GM19452 (cell line): ENCODE data around the gene APMAP.
"Not testable (repeated sequence)": the region's sequence is repeated elsewhere in the genome, so short reads cannot be mapped to it uniquely, and the experiment has no call there.

ENCODE experiments used
- ATAC-seq: cut with Tn5 transposase; IDR thresholded peaks from one replicate; pipeline ENCODE4 v1.9.1; 2021; ENCODE audit not compliant: unreplicated experiment

APMAP gene

DNA sequence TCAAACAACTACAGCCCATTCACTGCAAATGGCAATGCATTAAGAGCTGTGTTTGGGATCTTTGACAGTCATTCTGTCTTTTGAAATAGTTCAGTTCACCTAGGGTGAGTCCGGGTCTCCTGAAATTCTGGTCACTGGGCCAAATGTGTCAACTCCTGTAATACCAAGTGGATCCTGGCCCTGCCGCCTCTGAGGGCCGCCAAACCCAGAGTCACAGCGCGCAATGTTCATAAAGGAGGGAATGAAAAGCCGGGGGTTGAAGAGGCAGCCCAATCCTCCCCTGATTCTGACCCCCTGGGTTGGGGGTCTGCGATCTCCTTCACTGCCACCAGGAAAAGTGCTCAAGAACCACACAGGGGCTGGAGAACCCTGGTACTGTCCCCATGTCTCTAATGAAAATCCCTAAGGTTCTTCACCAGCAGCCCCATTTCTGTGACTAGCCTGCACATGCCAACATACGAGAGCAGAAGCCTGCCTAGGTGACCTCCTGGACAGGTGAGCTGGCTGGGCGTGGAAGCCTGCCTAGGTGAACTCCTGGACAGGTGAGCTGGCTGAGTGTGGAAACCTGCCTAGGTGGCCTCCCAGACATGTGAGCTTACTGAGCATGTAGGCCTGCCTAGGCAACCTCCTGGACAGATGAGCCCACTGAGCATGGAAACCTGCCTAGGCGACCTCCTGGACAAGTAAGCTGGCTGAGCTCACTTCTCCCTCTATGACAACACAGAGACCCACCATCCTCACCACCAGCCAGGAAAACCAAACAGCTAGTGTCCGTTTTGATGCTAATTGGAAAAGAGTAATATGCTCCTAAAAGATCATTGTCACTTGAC, 16.1 kb upstream of the APMAP start:
- ATAC-seq, result no peak

DNA sequence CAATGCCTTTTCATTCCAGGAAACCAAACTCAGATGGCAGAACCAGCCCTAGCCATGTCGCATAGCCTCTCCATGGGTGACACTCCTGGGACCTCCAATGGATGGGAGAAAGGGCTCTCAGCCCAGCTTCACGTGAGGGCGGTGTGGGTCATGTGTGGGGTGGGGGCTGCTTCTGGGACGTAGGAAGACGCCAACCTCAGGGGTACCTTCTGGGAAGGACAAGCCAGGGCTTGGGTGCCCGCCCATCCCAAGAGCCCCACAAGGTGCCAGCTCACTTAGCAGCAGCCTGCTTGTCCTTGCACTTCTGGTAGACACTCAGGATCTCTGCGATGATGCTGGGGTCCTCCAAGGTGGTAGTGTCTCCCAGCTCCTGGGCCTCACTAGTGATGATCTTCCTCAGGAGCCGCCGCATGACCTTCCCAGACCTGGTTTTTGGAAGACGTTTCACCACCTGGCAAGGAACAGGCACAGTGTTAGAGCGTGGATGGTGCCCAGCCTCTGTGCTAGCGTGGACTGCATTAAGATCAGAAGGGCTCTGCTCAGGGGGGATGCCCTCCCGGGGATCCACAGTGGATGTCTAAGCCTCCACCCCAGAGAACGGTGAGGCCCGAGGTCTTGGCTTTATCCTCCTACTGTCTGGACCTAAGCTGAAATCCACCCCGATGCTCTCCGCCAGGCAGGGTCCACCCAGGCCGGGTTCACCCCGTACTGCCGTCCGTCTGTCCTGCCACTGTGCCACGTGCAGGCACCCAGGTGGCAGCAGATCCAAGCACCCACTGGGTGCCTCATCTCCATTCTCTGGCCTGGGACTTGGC, 15.1 kb upstream of the APMAP start:
- no peak for ATAC-seq

DNA sequence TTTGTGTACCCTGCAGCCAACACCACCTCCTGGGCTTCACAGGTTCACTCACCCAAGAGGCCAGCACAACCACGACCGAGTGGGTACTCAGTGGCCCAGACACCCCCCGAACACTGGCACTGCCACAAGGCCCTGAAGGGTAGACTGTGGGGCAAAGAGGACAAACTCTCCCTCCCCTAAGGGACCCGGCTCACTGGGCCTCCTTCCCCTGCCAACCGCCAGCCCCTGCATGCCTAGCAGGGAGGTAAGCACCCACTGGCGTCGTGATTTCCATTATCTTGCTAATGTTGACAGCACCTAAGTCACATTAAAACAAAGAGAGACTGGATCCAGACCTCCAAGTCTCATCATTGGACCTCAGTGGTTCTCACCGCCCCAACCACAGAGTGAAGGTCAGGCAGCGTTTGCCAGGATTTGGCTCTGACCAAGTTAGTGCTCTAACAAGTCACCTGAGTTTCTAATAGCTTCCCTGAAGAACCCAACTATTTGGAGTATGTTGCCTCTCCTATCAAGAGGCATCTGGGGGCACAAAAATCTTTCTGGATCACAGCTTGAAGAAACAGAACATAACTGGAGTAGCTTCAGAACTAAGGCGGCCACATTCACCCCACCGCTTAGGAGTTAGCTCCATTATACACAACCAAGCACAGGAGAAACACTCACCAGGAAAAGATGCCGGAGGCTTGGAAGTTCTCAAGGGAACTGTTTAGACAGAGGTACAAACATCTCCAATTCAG, 14.0 kb upstream of the APMAP start:
- no peak for ATAC-seq

DNA sequence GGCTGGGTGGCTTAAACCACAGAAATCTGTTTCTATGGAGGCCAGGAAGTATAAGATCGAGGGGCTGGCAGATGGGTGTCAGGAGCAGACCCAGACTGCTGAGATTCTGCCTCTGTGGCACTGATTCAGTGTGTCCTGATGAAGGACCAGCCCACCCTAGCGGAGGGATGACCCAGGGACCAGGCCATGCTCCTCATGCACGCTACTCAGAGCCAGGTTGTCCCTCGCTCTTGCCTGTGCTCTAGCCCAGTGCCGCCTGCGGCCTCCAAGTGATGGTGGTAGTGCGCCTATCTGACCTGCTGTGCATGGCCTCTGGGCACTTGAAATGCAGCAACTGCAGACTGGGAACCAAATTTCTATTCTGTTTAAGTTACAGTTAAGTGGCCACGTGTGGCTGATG, 13.1 kb upstream of the APMAP start:
- no peak for ATAC-seq

DNA sequence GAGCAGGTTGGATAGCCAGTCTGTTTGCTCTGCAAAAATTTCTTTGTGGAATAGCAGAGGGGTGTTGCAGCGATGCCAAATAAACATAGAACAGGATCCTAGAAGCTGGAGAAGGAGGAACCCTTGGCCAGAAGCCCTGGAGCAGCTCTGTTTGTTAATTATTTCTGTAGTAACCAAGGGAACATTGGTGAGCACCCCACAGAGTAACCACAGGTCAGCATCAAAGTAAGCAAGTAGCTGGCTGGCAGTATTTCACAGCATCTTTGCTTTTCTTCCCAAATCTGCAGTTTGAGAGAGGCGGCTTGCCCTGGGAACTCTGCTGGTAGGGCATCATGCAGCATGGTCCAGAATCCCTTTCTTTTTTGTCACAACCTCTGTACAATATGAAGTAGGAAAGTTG, 12.7 kb upstream of the APMAP start:
- no peak for ATAC-seq

DNA sequence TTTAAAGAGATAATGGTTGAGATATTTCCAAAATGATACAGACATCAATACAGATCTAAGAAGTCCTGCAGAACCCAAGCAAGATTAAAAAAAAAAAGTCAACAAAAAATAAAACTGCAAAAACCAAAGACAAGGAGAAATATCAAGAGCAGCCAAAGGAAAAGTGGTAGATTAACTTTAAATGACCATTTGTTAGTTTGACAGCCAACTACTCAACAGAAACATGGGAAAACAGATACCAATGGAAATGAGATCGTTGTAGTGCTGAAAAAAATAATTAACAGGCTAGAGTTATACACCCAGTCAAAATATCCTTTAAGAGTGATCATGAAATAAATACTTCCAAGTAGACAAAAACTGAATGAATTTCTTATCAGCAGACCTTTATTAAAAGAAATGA, 10.5 kb upstream of the APMAP start:
- ATAC-seq, result no peak

DNA sequence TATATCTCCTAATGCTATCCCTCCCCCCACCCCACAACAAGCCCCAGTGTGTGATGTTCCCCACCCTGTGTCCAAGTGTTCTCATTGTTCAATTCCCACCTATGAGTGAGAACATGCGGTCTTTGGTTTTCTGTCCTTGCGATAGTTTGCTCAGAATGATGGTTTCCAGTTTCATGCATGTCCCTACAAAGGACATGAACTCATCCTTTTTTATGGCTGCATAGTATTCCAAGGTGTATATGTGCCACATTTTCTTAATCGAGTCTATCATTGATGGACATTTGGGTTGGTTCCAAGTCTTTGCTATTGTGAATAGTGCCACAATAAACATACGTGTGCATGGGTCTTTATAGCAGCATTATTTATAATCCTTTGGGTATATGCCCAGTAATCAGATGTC, 8.8 kb upstream of the APMAP start:
- not testable (repeated sequence) for ATAC-seq

DNA sequence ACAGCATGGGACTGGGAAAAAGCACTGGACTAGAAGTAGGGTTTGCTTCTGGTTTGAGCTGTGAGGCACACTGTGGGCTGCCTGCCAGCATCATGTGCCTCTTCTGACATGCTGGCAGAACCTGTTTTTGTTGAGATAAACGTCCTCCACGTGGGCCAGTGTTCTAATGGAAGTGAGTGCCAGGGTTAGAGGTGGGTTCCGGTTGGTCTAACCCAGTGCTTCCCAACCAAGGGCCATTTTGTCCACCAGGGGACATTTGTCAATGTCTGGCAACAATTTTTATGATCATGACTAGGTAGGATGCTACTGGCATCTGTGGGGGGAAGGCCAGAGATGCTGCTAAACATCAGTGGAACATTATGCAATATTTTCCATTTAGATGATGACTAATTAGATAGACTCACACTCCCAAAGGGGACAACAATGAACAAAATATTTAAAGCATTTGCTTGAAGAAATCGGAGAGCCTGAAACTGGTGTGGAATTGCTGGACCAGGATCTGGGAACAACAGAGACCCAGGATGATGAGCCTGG, 7.8 kb upstream of the APMAP start:
- no peak for ATAC-seq

DNA sequence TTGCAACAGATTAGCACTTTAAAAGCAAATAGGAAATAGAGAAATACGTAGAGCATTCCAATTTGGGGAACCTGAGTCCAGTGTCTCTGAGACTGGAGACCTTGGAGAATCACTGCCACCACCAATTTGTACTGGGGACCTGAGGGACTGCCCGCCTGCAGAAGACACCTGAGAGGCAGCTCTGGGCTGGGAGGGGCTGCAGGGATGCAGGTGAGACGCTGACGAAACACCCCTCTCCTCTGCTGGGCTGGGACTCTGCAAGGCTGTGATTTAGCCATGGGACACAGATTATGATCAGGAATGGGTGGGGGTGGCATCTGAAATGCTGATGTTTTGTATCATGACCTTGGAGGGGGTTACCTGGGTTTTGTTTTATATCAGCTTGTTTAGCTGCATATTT, 7.0 kb upstream of the APMAP start:
- ATAC-seq, result no peak

DNA sequence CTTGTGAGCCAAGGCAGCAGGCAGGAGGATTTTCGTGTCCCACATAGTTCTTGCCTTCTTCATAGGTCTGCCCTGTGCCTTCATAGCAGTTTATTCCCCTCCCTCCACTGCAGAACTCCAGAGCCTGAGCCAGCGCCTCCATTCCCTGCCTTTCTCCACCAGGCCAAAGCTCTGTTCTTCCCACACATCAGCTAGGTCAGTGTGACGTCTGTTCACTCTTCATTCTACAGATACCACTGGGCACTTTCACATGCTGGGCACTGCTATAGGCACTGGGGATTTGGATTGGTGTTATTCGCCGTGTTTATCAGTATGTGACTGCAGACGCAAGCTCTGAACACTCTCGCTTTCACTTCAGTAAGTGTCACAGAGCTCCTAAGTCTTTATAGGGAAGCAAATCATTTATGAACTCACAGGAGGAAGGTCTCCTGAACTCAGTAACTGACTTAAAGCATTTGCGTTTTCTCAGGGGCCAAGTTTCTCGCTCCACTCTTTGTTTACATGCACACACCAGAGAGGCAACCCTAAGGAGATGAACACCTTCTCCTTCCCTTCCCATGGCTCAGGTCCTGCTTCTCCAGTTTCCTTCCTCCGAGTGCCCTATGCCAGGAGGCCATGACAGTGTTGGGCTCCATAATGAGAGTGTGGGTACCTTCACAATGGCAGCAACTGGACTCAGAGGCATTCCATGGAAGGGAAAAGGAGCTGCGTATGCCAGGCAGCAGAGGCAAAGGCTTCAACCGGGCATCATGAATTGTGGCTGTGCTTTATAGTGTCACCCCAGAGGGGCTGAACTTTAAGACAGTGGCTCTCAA, 6.3 kb upstream of the APMAP start:
- ATAC-seq, result no peak

DNA sequence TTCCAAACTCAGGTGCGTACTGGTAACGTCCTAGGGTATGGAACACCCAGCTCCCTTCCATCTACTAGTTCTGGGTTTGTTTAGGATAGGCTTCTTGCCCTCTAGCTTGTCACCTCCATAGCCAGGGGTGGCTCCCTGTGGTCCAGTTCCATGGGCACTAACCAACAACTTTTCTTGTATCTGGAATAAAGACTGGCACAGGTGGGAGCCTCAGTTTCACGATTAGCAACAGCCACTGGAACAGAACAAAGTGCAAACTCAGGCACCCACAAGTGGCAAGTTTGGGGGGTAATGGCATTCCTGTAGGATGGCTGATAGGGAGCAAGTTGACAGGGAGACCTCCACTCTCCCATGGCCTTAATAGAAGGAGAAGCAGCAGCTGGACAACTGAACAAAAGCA, 5.6 kb upstream of the APMAP start:
- ATAC-seq, result no peak

DNA sequence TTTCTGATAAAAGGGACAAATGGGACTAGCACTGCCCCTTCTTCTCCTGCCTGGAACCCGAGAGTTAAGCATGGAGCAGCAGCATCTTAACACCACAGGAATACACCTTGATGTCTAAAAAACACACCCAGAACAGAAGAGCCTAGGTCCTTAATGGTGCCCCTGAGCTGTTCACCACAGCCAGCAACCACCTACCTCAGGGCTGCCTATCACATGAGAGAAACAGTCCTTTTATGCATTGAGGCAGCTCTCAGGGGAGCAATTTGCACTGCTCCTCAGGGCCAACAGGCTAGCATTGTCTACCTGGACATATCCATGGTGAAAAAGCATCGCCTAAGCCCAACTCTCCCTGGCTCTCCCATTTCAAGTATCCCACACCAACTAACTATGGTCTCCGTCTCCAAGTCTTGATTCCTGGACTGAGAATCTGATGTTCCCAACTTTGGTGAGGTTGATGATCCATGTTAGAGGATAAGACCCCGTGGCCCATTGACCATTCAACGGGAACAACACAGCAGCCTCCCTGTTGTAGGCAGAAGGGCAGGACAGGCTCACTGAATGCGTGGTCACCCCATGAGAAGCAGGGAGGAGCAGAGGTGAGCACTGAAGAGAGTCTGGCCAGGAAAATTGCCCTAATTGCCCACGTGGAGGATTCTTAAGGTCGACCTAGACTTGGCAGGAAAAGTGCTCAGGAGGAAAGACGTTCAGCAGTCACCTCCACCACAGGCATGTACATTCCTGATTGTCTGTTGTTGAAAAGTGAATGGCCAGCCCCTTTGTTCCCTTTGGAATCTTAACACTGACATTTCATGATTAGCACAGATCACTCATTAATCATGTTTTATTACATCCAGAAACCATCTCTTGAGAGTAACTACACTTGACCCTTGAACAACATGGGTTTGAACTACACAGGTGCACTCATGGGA, 4.2 kb upstream of the APMAP start:
- ATAC-seq, result no peak

DNA sequence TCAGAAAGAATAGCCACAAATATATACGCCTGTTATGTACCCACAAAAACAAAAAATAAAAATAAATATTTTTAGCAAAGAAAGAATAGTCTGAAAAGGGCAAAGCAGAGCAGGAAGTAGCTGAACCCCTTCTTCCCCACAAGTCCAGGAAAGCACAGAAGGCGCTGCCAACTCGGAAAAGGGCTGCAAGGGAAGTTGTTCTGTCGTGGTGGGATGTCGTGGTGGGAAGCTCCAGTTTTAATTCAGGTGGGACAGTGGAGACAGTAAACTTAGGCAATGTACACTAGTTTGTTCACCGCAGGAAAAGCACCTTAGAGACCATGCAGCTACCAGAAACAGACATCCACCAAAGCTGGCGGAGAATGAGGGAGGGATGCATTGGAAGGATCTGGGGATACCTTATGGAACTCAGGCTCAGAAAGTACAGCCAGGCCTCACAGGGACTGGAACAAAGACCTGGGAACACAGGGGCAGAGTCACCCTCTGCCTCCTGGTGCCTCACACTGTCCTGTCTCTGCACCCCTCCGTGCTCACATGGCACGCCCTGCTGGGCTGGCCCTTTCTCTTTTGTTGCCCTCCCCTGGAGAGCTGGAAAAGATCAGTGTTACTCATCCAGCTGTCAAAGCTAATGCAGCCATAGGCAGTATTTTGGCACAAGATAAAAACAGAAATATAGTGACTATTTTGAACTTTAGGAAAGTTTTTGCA, 3.3 kb upstream of the APMAP start:
- ATAC-seq, result no peak

DNA sequence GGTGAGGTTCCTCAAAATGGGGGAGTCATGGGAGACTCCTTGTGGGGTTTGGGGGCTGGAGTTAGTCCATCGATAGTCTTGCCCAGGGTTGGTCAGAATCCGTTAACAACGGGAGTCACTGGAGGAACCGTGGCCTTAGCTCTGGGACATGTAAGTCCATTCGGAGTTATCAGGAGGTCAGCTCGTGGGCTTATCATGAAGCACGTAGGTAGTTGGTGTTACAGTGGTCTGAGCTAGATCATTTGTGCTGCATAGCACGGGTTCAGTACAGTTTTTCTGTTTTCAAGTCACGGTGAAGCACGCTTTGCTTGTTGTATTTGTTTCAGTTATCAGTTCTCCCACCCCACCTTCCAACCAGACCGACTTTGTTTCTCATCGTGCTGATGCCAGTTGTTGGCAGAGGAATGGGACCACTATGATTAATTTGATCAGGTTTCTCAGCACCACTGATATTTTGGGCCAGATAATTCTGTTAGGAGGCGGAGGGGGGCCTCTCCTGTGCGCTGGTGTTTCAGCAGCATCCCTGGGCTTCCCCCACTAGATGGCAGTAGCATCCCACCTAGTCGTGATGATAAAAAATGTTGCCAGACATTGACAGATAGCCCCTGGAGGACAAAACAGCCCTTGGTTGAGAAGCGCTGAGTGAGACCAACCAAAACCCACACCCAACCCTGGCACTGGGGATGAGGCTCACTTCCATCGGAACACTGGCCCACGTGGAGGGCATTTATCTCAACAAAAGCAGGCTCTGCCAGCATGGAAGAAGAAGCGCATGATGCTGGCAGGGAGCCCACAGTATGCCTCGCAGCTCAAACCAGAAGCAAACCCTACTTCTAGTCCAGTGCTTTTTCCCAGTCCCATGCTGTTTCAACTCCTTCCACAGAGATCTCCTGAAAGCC, 2.2 kb upstream of the APMAP start:
- no peak for ATAC-seq

DNA sequence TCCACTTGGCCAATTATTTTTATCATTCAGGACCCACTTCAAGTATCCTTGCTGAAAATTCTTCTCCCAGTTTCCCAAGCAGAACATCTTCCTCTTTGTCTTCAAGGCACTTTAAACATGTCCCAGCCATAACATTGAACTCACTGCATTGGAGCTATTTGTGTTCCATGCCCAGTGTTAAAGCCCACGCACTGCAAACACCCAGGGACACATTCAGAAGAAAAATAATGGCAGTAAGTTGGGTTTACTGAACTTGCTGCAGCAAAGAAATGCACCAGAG, 1.6 kb upstream of the APMAP start:
- ATAC-seq, result no peak

DNA sequence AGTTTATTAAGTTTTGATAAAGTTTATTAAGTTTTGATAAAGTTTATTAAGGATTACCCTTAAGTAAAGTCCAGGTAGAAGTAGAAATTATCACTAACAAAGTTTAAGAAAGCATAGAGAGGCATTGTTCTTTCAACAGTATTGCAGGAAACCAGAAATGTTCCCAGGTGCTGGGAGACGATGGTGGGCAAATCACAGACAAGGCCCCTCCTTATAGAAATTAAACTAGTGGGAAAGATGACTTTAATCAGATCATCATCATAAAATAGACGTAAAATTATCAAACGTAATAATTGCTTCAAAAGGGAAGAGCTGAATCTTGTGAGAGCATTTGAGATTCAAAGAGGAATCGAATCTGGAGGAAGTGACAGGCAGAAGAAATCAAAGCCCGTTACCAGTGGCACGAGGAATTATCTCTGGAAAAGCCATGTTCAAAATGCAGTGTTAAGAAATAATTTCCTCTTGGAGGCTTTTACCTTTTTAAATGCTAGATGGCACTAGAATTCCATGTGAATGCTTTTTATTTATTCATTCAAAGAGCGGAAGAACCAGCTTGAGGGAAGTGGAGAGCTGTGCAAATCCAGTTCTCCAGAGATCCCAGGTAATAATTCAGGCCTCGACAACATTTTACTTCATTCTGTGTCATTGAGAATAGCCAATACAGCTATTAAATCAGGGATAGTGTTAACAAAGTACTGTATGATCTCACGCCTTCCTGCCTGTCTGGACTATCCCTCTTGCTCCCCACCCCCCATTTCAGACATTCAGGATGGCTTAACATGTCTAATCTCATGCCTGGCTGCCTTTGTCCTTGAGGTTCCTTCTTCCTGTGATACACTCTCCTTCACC, 1.0 kb upstream of the APMAP start:
- no peak for ATAC-seq

DNA sequence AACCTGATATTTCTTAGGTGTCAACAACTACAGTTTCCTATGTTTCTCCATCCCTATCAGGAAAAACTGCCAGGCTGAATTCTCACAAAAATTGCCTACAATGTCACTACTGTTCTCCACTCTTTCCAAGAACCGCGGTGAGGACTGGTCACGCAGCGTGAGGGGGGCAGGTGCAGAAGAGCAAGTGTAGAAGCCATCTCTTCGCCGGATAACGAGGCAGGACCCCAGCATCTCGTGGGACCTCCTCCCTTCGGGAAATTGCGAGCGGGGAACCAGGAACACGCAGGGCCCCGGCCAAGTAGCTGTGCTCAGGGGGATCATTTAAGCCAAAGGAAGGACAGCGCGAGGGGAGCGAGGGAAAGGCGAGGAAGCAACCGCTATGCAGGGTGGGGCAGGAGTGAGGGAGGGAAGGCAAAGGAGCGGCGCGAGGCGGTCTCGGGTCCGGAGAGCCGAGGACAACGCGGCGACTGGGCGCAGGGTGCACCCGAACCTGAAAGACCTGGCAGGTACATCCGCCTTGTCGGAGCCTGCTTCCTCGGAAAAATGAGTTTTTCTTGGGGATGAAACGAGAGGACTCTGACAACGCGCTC, 559 bp downstream of the APMAP start:
- peak; percentile 23 for ATAC-seq
